ENCODE data around the gene SGCD.

DNA sequence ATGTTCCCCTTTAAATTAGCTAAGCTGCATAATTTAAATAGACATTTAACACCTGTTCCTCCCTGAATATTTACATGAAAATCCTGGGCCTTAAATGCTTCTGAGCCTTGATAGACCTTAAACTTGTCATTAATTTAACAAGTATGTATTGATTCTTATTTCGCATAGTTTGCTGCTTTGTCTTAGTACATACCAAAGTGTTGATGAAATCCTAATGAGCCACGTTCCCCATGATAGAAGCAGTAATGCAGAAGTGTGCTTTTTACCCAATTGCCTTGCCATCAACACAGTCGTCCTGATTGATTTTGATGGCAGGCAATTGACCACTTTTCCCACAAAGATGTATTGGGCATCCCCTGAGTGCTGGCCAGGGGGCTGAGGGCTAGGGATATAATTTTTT lies 213.5 kb downstream of the SGCD start:
- TF ChIP-seq POLR2AphosphoS5 (IDR thresholded peaks at IDR 0.05) (no peak), CTCF (IDR thresholded peaks at IDR 0.05) (no peak)
